Muscle of arm (tissue), 12 donors: ENCODE measurements around the gene SHB. TPM values are rescaled to one million over a fixed set of nuclear protein-coding genes. Genes with fewer than 3 reads are reported as not detected.

Experiments used
- DNase-seq: peaks from one replicate; pipeline ENCODE4 v3.0.0-alpha.2; 2013
- polyA plus RNA-seq, 12 donors: library from polyadenylated mRNA; unstranded; fragments of 120-200 nt; gene quantifications; one replicate each; pipeline ENCODE4 v1.2.1, GENCODE V29; 2013; ENCODE audit not compliant: insufficient read length in 12 of 12

SHB gene
- polyA plus RNA-seq, 12 donors = 4.3 to 11.0 (median 6.3) TPM; not detected in 1

GRCh38 chr9:38089387-38090165 is 20.5 kb upstream of the SHB start:
- no peak for DNase-seq

- DNase-seq = peak; percentile 64
These were observed 19.2 kb upstream of the SHB start for GRCh38 chr9:38088006-38088925.

GRCh38 chr9:38086496-38086895 is 17.5 kb upstream of the SHB start:
- no peak for DNase-seq

- no peak for DNase-seq
These were observed 16.3 kb upstream of the SHB start for GRCh38 chr9:38085308-38085707.

- DNase-seq = no peak
These were observed 15.5 kb upstream of the SHB start for GRCh38 chr9:38084556-38084880.

- DNase-seq = no peak
These were observed 15.0 kb upstream of the SHB start for GRCh38 chr9:38083858-38084555.

- no peak for DNase-seq
These were observed 13.6 kb upstream of the SHB start for GRCh38 chr9:38082446-38083287.

- DNase-seq = no peak
These were observed 12.5 kb upstream of the SHB start for GRCh38 chr9:38081356-38082108.

GRCh38 chr9:38079461-38080031 is 10.5 kb upstream of the SHB start:
- no peak for DNase-seq

GRCh38 chr9:38075272-38075671 is 6.2 kb upstream of the SHB start:
- no peak for DNase-seq

GRCh38 chr9:38074441-38074961 is 5.5 kb upstream of the SHB start:
- no peak for DNase-seq

- no peak for DNase-seq
These were observed 4.9 kb upstream of the SHB start for GRCh38 chr9:38073882-38074281.

GRCh38 chr9:38071470-38072134 is 2.6 kb upstream of the SHB start:
- DNase-seq = no peak

GRCh38 chr9:38067859-38068681 is 957 bp downstream of the SHB start:
- no peak for DNase-seq

- no peak for DNase-seq
These were observed 1.8 kb downstream of the SHB start for GRCh38 chr9:38066914-38067858.

- no peak for DNase-seq
These were observed 2.7 kb downstream of the SHB start for GRCh38 chr9:38066197-38066913.
